MCF 10A (cell line): ENCODE data around the gene ZMIZ1. TPM values are rescaled to one million over a fixed set of nuclear protein-coding genes. Genes with fewer than 3 reads are reported as not detected.

ENCODE experiments used
- BruUV-seq: library from RNA; stranded (reverse); fragments of 400-500 nt; replicated peaks from 2 replicates; lab custom pipeline; 2021; lab: Mats Ljungman, UMichigan
- CTCF ChIA-PET: fragments of 300-600 bp; sonication (Branson Sonifier 250); formaldehyde crosslinking; extraction: SDS; loops from one replicate; lab custom pipeline; 2021; ENCODE audit warnings: antibody characterized with exemption, inconsistent platforms; lab: Yijun Ruan, JAX
- POLR2A ChIA-PET: fragments of 300-600, 350-650 bp; sonication (Branson Sonifier 250); formaldehyde crosslinking; extraction: SDS; loops from one replicate; lab custom pipeline; 2020; ENCODE audit warnings: antibody characterized with exemption, inconsistent platforms; lab: Yijun Ruan, JAX
- DNase-seq: peaks from one replicate; pipeline ENCODE4 v3.0.0-alpha.2; 2018; ENCODE audit not compliant: unreplicated experiment
- H3K27ac Mint-ChIP-seq: one replicate; pipeline ENCODE4 v1.8.0; 2022; ENCODE audit warnings: mild to moderate bottlenecking, low read depth, mixed read lengths; ENCODE audit not compliant: unreplicated experiment
- H3K27me3 Mint-ChIP-seq: one replicate; pipeline ENCODE4 v1.8.0; 2022; ENCODE audit warnings: mixed read lengths; ENCODE audit not compliant: insufficient read depth, unreplicated experiment
- H3K36me3 Mint-ChIP-seq: one replicate; pipeline ENCODE4 v1.8.0; 2022; ENCODE audit warnings: mild to moderate bottlenecking, moderate library complexity, mixed read lengths; ENCODE audit not compliant: insufficient read depth, unreplicated experiment
- H3K4me1 Mint-ChIP-seq: one replicate; pipeline ENCODE4 v1.8.0; 2022; ENCODE audit warnings: mixed read lengths; ENCODE audit not compliant: insufficient read depth, unreplicated experiment
- H3K4me3 Mint-ChIP-seq: one replicate; pipeline ENCODE4 v1.8.0; 2022; ENCODE audit warnings: mild to moderate bottlenecking, moderate library complexity, mixed read lengths; ENCODE audit not compliant: unreplicated experiment
- H3K9me3 Mint-ChIP-seq: one replicate; pipeline ENCODE4 v1.8.0; 2022; ENCODE audit warnings: mixed read lengths; ENCODE audit not compliant: unreplicated experiment
- intact Hi-C: fragments of 100-400 bp; cut with micrococcal nuclease; formaldehyde crosslinking; loops from 2 replicates; pipeline ENCODE4 v1.14.1; 2022
- total RNA-seq: library from RNA; stranded (reverse); gene quantifications from 2 replicates; pipeline ENCODE4 v1.2.3, GENCODE V29; 2022
- TF ChIP-seq, protein P1 (sequence below): fragments of 200-600 bp; IDR thresholded peaks from one replicate; pipeline ENCODE4 v1.8.0; 2022; ENCODE audit warnings: antibody characterized with exemption, mild to moderate bottlenecking; ENCODE audit not compliant: unreplicated experiment

Gene ZMIZ1
- total RNA-seq, 1 experiment from 2014 or later, result 15.5 TPM

DNA sequence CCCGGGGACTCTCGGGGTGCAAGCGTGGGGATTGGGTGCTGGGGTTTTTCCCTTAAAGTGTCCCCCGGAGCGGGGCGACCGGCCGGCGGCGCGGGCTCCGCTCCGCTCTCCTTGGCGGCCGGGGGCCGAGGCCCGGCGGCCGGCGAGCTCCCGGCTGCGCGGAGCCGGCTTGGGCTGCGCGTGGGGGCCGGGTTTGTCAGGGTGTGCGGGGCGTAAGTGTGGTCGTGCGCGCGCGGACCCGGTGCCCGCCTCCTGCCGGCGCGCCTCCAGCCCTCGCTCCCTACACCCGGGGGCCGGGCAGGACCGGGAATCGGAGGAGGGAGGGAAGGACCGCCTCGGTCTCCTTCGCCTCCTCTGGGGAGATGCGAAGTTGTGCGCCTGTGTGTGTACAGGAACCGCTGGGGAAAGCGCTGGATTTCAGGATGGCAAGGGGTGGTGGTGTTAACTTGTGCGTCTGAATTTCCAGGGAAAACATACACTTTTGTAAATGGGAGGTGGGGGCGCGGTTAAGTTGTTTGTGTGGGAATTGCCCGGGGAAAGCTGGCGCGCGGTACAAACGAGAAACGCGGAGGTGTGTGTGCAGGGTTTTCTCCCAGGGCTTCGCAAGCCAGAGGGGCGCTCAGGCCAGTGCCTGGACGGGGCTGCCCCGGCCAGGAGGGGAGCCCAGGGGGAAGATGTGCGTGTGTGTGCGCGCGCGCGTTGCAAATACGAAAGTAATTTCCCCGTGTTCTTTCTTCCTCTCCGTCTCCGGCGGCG is 737 bp downstream of the ZMIZ1 start:
- no TSS peak for BruUV-seq
- peak overlapping the region; percentile 84 for H3K4me3 Mint-ChIP-seq
- ChIA-PET POLR2A (interaction anchor here (0.6 to 8.2 kb wide), 7 partner anchors 10 to 673 kb away, joined by 3 to 122 read pairs (median 7); no protein-coding TSS in a partner anchor), CTCF (interaction anchor here (0.6 to 1.8 kb wide), 8 partner anchors 10 to 1022 kb away, joined by 3 to 6 read pairs (median 4); no protein-coding TSS in a partner anchor)
- intact Hi-C loops, result loop anchor here (2.0 to 5.0 kb wide), 9 partner anchors 43 to 1023 kb away; no protein-coding TSS in a partner anchor
- no peaks in the 10 kb centered on the region for H3K36me3 Mint-ChIP-seq
- DNase-seq, result peak; percentile 46
- TF ChIP-seq, protein P1, sequence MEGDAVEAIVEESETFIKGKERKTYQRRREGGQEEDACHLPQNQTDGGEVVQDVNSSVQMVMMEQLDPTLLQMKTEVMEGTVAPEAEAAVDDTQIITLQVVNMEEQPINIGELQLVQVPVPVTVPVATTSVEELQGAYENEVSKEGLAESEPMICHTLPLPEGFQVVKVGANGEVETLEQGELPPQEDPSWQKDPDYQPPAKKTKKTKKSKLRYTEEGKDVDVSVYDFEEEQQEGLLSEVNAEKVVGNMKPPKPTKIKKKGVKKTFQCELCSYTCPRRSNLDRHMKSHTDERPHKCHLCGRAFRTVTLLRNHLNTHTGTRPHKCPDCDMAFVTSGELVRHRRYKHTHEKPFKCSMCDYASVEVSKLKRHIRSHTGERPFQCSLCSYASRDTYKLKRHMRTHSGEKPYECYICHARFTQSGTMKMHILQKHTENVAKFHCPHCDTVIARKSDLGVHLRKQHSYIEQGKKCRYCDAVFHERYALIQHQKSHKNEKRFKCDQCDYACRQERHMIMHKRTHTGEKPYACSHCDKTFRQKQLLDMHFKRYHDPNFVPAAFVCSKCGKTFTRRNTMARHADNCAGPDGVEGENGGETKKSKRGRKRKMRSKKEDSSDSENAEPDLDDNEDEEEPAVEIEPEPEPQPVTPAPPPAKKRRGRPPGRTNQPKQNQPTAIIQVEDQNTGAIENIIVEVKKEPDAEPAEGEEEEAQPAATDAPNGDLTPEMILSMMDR, result no peak
- H3K4me1 Mint-ChIP-seq, result peaks cover 20% of the 10 kb centered on the region
- H3K9me3 Mint-ChIP-seq, result no peaks in the 10 kb centered on the region
- peak overlapping the region; percentile 50 for H3K27ac Mint-ChIP-seq
- no peaks in the 10 kb centered on the region for H3K27me3 Mint-ChIP-seq

DNA sequence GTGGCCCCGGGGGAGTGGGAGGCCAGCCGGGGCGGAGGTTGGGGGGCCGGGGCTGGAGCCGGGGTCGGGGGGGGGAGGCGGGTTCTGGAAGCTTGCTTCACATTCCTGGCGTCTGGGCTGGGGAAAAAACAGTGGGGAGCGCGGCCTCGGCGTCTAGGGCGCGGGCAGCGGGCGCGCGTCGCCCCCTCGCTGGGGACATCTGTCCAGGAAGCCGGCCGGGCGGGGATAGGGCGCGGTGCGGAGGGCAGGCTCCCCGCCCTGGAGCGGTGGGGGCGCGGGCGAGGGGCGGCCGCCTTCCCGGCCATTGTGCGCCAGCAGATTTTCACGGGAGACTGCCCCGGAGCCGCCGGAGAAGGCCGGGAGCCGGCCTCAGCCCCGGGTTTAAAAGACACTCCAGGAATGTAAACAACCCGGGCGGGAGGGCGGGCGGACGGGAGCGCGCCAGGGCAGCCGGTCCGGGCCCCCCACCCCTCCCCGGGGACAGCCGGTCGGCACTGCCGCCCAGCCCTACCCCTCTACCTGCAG is 1.4 kb downstream of the ZMIZ1 start:
- Mint-ChIP-seq H3K9me3 (no peaks in the 10 kb centered on the region), H3K27me3 (no peaks in the 10 kb centered on the region), H3K4me3 (peak overlapping the region; percentile 84), H3K4me1 (peaks cover 20% of the 10 kb centered on the region), H3K27ac (peak overlapping the region; percentile 50), H3K36me3 (no peaks in the 10 kb centered on the region)
- BruUV-seq, result no TSS peak
- TF ChIP-seq, protein P1, result no peak
- no peak for DNase-seq
- CTCF ChIA-PET, result interaction anchor here (0.8 to 1.0 kb wide), 4 partner anchors 9 to 121 kb away, joined by 3 to 5 read pairs (median 4); no protein-coding TSS in a partner anchor
- POLR2A ChIA-PET, result interaction anchor here (0.8 to 8.2 kb wide), 16 partner anchors 10 to 1036 kb away, joined by 3 to 122 read pairs (median 6); no protein-coding TSS in a partner anchor
- intact Hi-C loops, result loop anchor here (2.0 to 5.0 kb wide), 6 partner anchors 42 to 645 kb away; no protein-coding TSS in a partner anchor

DNA sequence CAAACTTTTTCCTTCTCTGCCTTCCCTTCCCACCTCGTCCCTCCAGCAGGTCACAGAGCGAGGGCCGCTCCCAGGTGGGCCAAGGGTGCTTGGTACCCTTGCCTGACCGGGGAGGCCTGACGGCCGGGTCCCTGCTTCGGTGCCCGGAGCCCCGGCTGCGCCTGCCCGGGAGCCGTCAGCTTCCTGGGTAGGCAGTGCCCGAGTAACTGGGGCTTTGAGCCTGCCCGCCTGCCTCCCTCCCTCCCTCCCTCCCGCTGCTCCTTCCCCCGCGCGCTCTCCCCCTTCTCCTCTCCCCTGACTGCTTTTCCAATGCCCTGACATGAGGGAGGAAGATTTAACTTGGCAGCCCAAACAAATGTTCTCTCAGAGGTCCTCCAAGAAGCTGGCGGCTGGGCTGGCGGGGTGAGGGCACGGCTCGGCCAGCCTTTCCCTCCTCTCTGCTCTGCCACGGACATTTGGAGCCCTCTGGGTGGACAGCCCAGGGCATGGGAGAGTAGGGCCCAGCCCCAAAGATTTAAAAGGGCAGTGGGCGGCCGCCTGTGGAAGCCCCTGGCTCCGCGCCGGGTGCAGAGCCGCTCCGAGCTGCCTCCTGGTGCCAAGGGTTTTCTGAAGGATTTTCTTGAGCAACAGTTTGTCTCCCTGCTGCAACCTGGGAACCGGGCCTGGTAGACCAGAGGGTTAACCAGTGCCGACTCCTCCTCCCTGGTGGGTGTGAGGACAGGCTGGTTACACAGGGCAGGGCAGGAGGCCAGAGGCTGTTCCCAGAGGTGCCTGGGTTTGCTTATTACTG is 2.0 kb downstream of the ZMIZ1 start:
- ChIA-PET CTCF (interaction anchor here (0.6 to 2.5 kb wide), 10 partner anchors 10 to 1023 kb away, joined by 3 to 17 read pairs (median 4); no protein-coding TSS in a partner anchor), POLR2A (interaction anchor here (0.6 to 8.2 kb wide), 24 partner anchors 9 to 1037 kb away, joined by 3 to 122 read pairs (median 4); no protein-coding TSS in a partner anchor)
- TF ChIP-seq, protein P1, result no peak
- peaks cover 20% of the 10 kb centered on the region for H3K4me1 Mint-ChIP-seq
- no peaks in the 10 kb centered on the region for H3K27me3 Mint-ChIP-seq
- H3K4me3 Mint-ChIP-seq, result peak overlapping the region; percentile 84
- peak overlapping the region; percentile 95 for H3K27ac Mint-ChIP-seq
- H3K36me3 Mint-ChIP-seq, result no peaks in the 10 kb centered on the region
- H3K9me3 Mint-ChIP-seq, result no peaks in the 10 kb centered on the region
- intact Hi-C loops, result loop anchor here (1.0 to 5.0 kb wide), 8 partner anchors 14 to 646 kb away; no protein-coding TSS in a partner anchor
- DNase-seq, result peak; percentile 99
- BruUV-seq, result no TSS peak
